Parathyroid adenoma (tissue), 2 donors: Measurements from ENCODE around the gene SCAI.
A peak's percentile ranks its signal among the peaks of the same experiment; 100 is the strongest.

Experiments
- H2AFZ ChIP-seq: fragments of 300-600 bp; sonication (generic); one replicate; pipeline ENCODE4 v1.7.0; 2017; ENCODE audit warnings: antibody characterized with exemption, mild to moderate bottlenecking
- H3K27ac ChIP-seq: fragments of 300-600 bp; sonication (generic); one replicate; pipeline ENCODE4 v1.7.0; 2017
- H3K27me3 ChIP-seq: fragments of 300-600 bp; sonication (generic); one replicate; pipeline ENCODE4 v1.7.0; 2017; ENCODE audit warnings: low read length; ENCODE audit not compliant: control insufficient read depth, insufficient read depth
- H3K36me3 ChIP-seq: fragments of 300-600 bp; sonication (generic); one replicate; pipeline ENCODE4 v1.7.0; 2017; ENCODE audit warnings: low read length; ENCODE audit not compliant: control insufficient read depth, insufficient read depth
- H3K4me1 ChIP-seq: fragments of 300-600 bp; sonication (generic); one replicate; pipeline ENCODE4 v1.7.0; 2017; ENCODE audit warnings: control low read depth
- H3K4me2 ChIP-seq: fragments of 300-600 bp; sonication (generic); one replicate; pipeline ENCODE4 v1.7.0; 2017; ENCODE audit warnings: low read length
- H3K4me3 ChIP-seq: fragments of 300-600 bp; sonication (generic); one replicate; pipeline ENCODE4 v1.7.0; 2017; ENCODE audit warnings: low read depth, low read length
- H3K79me2 ChIP-seq: fragments of 300-600 bp; sonication (generic); one replicate; pipeline ENCODE4 v1.7.0; 2017; ENCODE audit warnings: control low read depth
- H3K9ac ChIP-seq: fragments of 300-600 bp; sonication (generic); one replicate; pipeline ENCODE4 v1.7.0; 2017; ENCODE audit warnings: mild to moderate bottlenecking
- H3K9me3 ChIP-seq: fragments of 300-600 bp; sonication (generic); one replicate; pipeline ENCODE4 v1.7.0; 2017; ENCODE audit warnings: low read length; ENCODE audit not compliant: control insufficient read depth
- CTCF ChIP-seq: fragments of 300-600 bp; sonication (generic); IDR thresholded peaks from one replicate; pipeline ENCODE4 v1.7.0; 2017; ENCODE audit warnings: antibody characterized with exemption, mild to moderate bottlenecking
- donor health status: primary hyperparathyroidism.

SCAI gene

DNA sequence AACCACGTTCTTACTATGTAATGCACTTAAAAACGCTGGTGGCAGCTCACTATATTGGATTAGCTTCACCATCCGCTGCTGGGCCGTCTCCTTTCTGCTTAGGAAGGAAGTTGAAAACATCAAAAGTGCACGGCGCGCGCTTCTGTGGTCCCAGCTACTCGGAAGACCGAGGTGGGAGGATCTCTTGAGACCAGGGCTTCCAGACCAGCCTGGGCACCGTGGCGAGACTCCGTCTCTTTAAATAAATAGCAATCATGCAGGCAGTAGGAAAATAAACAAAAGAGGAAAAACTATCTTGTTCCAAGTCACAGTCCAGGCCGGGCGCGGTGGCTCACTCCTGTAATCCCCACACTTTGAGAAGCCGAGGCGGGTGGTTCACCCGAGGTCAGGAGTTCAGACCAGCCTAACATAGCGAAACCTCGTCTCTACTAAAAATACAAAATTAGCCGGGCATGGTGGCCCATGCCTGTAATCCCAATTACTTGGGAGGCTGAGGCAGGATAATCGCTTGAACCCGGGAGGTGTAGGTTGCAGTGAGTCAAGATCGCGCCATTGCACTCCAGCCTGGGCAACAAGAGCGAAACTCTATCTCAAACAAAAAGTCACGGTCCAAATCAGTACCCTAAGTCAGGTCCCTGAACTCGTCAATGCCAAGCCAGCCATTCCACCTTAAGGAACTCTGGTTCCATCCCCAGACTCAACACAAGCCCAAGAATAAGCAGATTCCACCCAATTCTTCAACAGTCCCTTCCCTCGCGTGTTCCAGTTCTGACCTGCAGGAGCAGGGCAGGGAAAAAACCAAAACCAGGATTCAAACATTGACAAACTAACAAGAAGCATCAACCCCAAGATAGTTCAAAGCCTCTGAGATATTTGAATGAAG is 201.4 kb downstream of the SCAI start:
- H3K27me3 ChIP-seq = no peaks in the 10 kb centered on the region
- no peaks in the 10 kb centered on the region for H3K4me1 ChIP-seq
- peak overlapping the region; percentile 83 for H3K4me2 ChIP-seq
- H3K9ac ChIP-seq = peak overlapping the region; percentile 39
- peak overlapping the region; percentile 85 for H3K27ac ChIP-seq
- no peak for TF ChIP-seq CTCF
- H3K36me3 ChIP-seq = no peaks in the 10 kb centered on the region
- H3K79me2 ChIP-seq = no peaks in the 10 kb centered on the region
- H3K9me3 ChIP-seq = no peaks in the 10 kb centered on the region
- H3K4me3 ChIP-seq = peak overlapping the region; percentile 74
- H2AFZ ChIP-seq = peak overlapping the region; percentile 79

GRCh38 chr9:124940894-124941678 is 202.2 kb downstream of the SCAI start, which contains the start of gene GOLGA1:
Gene GOLGA1, minus strand, starts transcription at chr9:124941083. Its CDS starts 2,372 bp downstream, at chr9:124938711.
- Histone ChIP-seq H3K36me3 (no peaks in the 10 kb centered on the region), H3K27me3 (no peaks in the 10 kb centered on the region), H3K4me3 (peak within 1 kb of the TSS; percentile 85), H2AFZ (peak within 1 kb of the TSS; percentile 79), H3K9ac (peak within 1 kb of the TSS; percentile 39), H3K79me2 (no peaks in the 10 kb centered on the region), H3K4me1 (no peaks in the 10 kb centered on the region), H3K4me2 (peak within 1 kb of the TSS; percentile 88), H3K27ac (peak within 1 kb of the TSS; percentile 85), H3K9me3 (no peaks in the 10 kb centered on the region)
- TF ChIP-seq CTCF = no peak

DNA sequence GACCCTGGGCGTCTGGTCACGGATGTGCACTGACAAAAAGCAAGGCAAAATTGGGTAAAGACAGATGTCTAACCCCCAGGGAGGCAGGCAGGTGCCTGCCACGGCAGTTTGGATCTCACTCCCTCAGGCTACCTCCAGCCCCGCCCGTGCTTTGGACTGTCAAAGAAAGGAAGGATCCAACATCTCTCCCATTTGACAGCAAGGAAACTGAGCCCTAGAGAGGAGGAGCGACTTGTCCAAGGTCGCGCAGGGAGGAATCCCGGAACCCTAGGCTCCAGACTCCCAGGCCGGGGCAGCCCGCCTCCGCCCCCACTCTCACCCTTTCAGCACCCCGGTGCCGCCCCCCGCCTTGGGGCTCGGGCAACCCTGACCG is 202.8 kb downstream of the SCAI start:
- no peak for TF ChIP-seq CTCF
- Histone ChIP-seq H3K4me3 (peak overlapping the region; percentile 85), H3K9me3 (no peaks in the 10 kb centered on the region), H3K79me2 (no peaks in the 10 kb centered on the region), H3K9ac (peak overlapping the region; percentile 12), H3K27me3 (no peaks in the 10 kb centered on the region), H3K36me3 (no peaks in the 10 kb centered on the region), H3K4me2 (peak overlapping the region; percentile 88), H3K27ac (peak overlapping the region; percentile 85), H3K4me1 (no peaks in the 10 kb centered on the region), H2AFZ (peak overlapping the region; percentile 79)

DNA sequence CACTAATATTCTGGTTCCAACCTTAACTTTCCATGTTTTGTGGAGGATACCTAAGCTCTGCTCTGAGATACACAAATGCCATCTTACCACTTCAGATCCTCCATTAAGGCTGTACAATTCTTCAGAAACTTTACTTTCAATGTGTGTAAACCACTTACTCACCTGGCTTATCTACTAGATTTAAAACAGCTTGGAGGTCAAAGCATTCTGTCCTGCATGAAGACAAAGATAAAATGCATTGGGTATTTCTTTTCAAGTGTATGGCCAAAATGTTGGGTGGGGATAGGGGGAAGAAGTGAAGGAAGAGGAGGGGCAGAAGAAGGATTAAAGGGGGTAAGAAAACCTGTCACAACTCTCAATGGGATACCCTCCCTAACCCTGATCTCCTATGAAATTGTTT is 203.4 kb downstream of the SCAI start:
- Histone ChIP-seq H3K9me3 (no peaks in the 10 kb centered on the region), H3K36me3 (no peaks in the 10 kb centered on the region), H3K4me1 (no peaks in the 10 kb centered on the region)

More for the DNA sequence above, 203.4 kb downstream of the SCAI start:
- H3K27ac ChIP-seq = peak overlapping the region; percentile 85
- peak overlapping the region; percentile 79 for H2AFZ ChIP-seq
- H3K9ac ChIP-seq = no peak overlapping the region
- peak overlapping the region; percentile 88 for H3K4me2 ChIP-seq
- no peaks in the 10 kb centered on the region for H3K79me2 ChIP-seq
- peak overlapping the region; percentile 85 for H3K4me3 ChIP-seq
- no peaks in the 10 kb centered on the region for H3K27me3 ChIP-seq
- no peak for TF ChIP-seq CTCF
